HG03575 (cell line): ENCODE measurements around the gene KCNAB1.
"Not testable (repeated sequence)": the region's sequence is repeated elsewhere in the genome, so short reads cannot be mapped to it uniquely, and the experiment has no call there.

Experiments
- ATAC-seq: cut with Tn5 transposase; IDR thresholded peaks from one replicate; pipeline ENCODE4 v1.9.1; 2021; ENCODE audit not compliant: unreplicated experiment, insufficient number of reproducible peaks, low FRiP score; ENCODE audit errors: extremely low read depth

The KCNAB1 gene

GRCh38 chr3:156554842-156555687 is 434.7 kb downstream of the KCNAB1 start, which contains the start of gene SSR3:
TSS of gene SSR3 (minus strand) at chr3:156555117. CDS start at chr3:156555089, 28 bp downstream.
- ATAC-seq = peak; percentile 90

- no peak for ATAC-seq
Measured at GRCh38 chr3:156558389-156558788, 438.0 kb downstream of the KCNAB1 start.

GRCh38 chr3:156559321-156559720 is 438.9 kb downstream of the KCNAB1 start:
- no peak for ATAC-seq

- no peak for ATAC-seq
Measured at GRCh38 chr3:156561533-156561932, 441.2 kb downstream of the KCNAB1 start.

GRCh38 chr3:156562486-156562885 is 442.1 kb downstream of the KCNAB1 start:
- not testable (repeated sequence) for ATAC-seq

- no peak for ATAC-seq
Measured at GRCh38 chr3:156563900-156564682, 443.7 kb downstream of the KCNAB1 start.

- ATAC-seq = not testable (repeated sequence)
Measured at GRCh38 chr3:156569016-156569415, 448.6 kb downstream of the KCNAB1 start.

GRCh38 chr3:156569881-156570280 is 449.5 kb downstream of the KCNAB1 start:
- ATAC-seq = not testable (repeated sequence)

GRCh38 chr3:156575641-156576040 is 455.3 kb downstream of the KCNAB1 start:
- ATAC-seq = no peak

GRCh38 chr3:156576051-156576450 is 455.7 kb downstream of the KCNAB1 start:
- no peak for ATAC-seq

GRCh38 chr3:156576651-156577348 is 456.4 kb downstream of the KCNAB1 start:
- ATAC-seq = no peak

- ATAC-seq = no peak
Measured at GRCh38 chr3:156577736-156578135, 457.4 kb downstream of the KCNAB1 start.

- ATAC-seq = no peak
Measured at GRCh38 chr3:156579427-156579851, 459.1 kb downstream of the KCNAB1 start.

GRCh38 chr3:156581033-156581432 is 460.7 kb downstream of the KCNAB1 start:
- no peak for ATAC-seq

GRCh38 chr3:156581954-156582353 is 461.6 kb downstream of the KCNAB1 start:
- no peak for ATAC-seq

GRCh38 chr3:156582532-156583183 is 462.3 kb downstream of the KCNAB1 start:
- ATAC-seq = peak; percentile 66

GRCh38 chr3:156583469-156583868 is 463.1 kb downstream of the KCNAB1 start:
- ATAC-seq = no peak

- ATAC-seq = no peak
Measured at GRCh38 chr3:156586905-156587759, 466.8 kb downstream of the KCNAB1 start.
